Mucosa of stomach (tissue), 1 donor: ENCODE measurements around the gene PLCB1.
"Not testable (repeated sequence)": the region's sequence is repeated elsewhere in the genome, so short reads cannot be mapped to it uniquely, and the experiment has no call there.

Experiments used
- H3K27me3 ChIP-seq: one replicate; pipeline ENCODE4 v1.7.0; 2013; ENCODE audit warnings: mild to moderate bottlenecking, low read length; ENCODE audit not compliant: control insufficient read depth, insufficient read depth
- H3K36me3 ChIP-seq: one replicate; pipeline ENCODE4 v1.7.0; 2013; ENCODE audit warnings: low read length; ENCODE audit not compliant: control insufficient read depth, insufficient read depth
- H3K4me1 ChIP-seq: one replicate; pipeline ENCODE4 v1.7.0; 2013; ENCODE audit warnings: mild to moderate bottlenecking, low read length; ENCODE audit not compliant: control insufficient read depth, insufficient read depth
- H3K4me3 ChIP-seq: one replicate; pipeline ENCODE4 v1.7.0; 2013; ENCODE audit warnings: low read length
- H3K9ac ChIP-seq: one replicate; pipeline ENCODE4 v1.7.0; 2013; ENCODE audit warnings: mild to moderate bottlenecking, low read length, moderate library complexity
- H3K9me3 ChIP-seq: one replicate; pipeline ENCODE4 v1.7.0; 2013; ENCODE audit warnings: mild to moderate bottlenecking, low read length, moderate library complexity; ENCODE audit not compliant: control insufficient read depth
- donor health status: Pancreatic carcinoma.

PLCB1 gene

DNA sequence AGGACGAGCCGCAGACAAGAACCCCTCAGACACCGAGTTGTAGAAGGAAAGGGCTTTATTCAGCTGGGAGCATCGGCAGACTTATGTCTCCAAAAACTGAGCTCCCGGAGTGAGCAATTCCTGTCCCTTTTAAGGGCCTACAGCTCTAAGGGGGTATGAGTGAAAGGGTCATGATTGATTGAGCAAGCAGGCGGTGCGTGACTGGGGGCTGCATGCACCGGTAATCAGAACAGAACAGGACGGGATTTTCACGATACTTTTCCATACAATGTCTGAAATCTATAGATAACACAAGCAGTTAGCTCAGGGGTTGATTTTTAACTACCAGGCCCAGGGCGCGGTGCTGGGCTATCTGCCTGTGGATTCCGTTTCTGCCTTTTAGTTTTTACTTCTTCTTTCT lies 710.5 kb downstream of the PLCB1 start:
- no peak overlapping the region for H3K9ac ChIP-seq
- no peaks in the 10 kb centered on the region for H3K4me1 ChIP-seq
- H3K36me3 ChIP-seq = no peaks in the 10 kb centered on the region
- H3K4me3 ChIP-seq = no peak overlapping the region
- no peaks in the 10 kb centered on the region for H3K27me3 ChIP-seq
- no peaks in the 10 kb centered on the region for H3K9me3 ChIP-seq

- Histone ChIP-seq H3K27me3 (no peaks in the 10 kb centered on the region), H3K4me1 (no peaks in the 10 kb centered on the region), H3K9me3 (no peaks in the 10 kb centered on the region), H3K36me3 (no peaks in the 10 kb centered on the region), H3K4me3 (no peak overlapping the region), H3K9ac (no peak overlapping the region)
Observed at GRCh38 chr20:8844179-8844578, 712.1 kb downstream of the PLCB1 start.

DNA sequence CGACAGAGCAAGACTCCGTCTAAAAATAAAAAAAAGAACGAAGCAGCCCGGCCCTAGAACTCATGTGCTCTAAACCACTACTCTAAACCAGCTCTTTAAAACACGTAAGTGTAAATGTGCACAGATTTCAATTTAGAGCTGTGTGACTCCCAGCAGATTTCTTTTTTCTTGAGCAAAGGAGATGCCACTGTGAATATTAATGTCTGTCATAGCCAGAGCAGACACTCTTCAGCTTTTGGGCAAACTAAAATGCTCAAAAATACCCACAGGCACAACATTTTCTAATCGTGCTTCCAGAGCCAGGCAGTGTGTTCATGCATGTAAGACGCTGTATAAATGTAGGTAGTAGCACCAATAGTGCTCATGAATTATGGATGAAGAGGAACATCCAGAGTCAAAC lies 717.9 kb downstream of the PLCB1 start:
- H3K4me3 ChIP-seq = no peak overlapping the region
- H3K9ac ChIP-seq = no peak overlapping the region
- peaks cover 5% of the 10 kb centered on the region for H3K4me1 ChIP-seq
- H3K36me3 ChIP-seq = no peaks in the 10 kb centered on the region
- H3K9me3 ChIP-seq = no peaks in the 10 kb centered on the region
- no peaks in the 10 kb centered on the region for H3K27me3 ChIP-seq

DNA sequence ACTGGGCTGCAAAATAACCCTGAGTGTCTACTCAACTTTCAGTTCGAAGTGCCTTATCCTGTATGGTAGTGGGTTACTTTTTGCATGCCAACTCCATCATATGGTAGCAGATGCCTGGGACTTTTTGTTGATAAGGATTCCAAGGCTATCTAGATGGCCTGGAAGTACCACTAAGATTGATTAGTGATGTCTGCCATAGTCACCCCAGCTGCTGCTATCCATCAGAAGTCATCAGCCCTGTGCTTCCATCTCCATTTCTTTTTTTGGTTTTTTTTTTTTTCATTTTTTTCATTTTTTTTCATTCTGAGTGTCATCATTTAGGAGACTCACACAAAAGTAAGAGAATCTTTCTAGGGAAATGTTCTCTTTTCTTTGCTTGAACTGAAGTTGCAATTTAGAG lies 719.4 kb downstream of the PLCB1 start:
- H3K27me3 ChIP-seq = no peaks in the 10 kb centered on the region
- H3K36me3 ChIP-seq = no peaks in the 10 kb centered on the region
- H3K9me3 ChIP-seq = no peaks in the 10 kb centered on the region
- H3K4me3 ChIP-seq = no peak overlapping the region
- peaks cover 5% of the 10 kb centered on the region for H3K4me1 ChIP-seq
- no peak overlapping the region for H3K9ac ChIP-seq

DNA sequence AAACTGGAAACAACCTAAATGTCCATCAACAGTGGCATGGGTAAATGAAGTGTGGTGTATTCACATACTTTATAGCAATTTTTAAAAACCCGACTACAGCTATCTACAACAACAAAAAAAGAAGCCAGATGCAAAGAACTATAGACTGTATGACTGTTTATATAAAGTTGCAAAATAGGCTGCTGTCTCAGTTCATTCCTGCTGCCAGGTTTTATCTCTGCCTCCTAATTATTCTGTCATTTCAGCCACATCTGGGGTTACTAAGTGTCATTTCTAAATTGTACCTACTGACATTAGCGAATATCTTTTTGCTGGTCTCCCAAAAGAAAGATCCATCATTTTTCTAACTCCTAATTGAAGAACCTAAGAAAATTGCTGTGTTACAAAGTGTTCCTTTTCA lies 719.9 kb downstream of the PLCB1 start:
- H3K4me1 ChIP-seq, H3K4me3 ChIP-seq, H3K27me3 ChIP-seq, H3K9me3 ChIP-seq, H3K9ac ChIP-seq, H3K36me3 ChIP-seq: not testable (repeated sequence)

- H3K9me3 ChIP-seq, H3K36me3 ChIP-seq, H3K4me3 ChIP-seq, H3K27me3 ChIP-seq, H3K4me1 ChIP-seq, H3K9ac ChIP-seq: not testable (repeated sequence)
Observed at GRCh38 chr20:8853211-8853610, 721.1 kb downstream of the PLCB1 start.

DNA sequence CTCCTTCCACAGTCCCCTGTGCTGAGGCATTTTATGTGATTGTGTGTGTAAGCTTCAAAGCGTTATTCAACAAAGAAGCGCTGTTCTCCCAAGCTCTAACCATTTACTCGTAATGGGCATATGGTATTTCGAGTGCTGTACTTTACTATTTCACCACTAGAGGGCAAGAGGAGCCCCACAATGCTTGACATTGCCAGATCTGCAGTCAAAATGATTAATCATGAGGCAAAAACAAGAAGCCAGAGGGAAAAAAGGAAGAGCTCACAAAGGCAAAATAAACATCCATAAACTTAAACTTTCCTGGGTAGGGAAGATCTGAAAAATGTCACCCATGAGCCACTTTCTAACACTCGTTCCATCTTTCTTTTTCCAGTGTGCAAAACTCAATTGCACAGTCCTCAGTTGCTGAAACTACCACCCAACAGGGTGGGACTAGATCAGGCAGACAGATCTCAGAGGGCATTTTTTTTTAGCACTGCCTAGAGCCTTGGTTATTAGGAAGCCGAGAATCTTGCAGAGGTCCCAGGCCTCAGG lies 721.8 kb downstream of the PLCB1 start:
- Histone ChIP-seq H3K4me1 (peaks cover 5% of the 10 kb centered on the region), H3K4me3 (no peak overlapping the region), H3K36me3 (no peaks in the 10 kb centered on the region), H3K27me3 (no peaks in the 10 kb centered on the region), H3K9me3 (no peaks in the 10 kb centered on the region), H3K9ac (no peak overlapping the region)

GRCh38 chr20:8854571-8854970 lies 722.5 kb downstream of the PLCB1 start:
- Histone ChIP-seq H3K9ac (no peak overlapping the region), H3K4me1 (peaks cover 5% of the 10 kb centered on the region), H3K27me3 (no peaks in the 10 kb centered on the region), H3K36me3 (no peaks in the 10 kb centered on the region), H3K4me3 (no peak overlapping the region), H3K9me3 (no peaks in the 10 kb centered on the region)

DNA sequence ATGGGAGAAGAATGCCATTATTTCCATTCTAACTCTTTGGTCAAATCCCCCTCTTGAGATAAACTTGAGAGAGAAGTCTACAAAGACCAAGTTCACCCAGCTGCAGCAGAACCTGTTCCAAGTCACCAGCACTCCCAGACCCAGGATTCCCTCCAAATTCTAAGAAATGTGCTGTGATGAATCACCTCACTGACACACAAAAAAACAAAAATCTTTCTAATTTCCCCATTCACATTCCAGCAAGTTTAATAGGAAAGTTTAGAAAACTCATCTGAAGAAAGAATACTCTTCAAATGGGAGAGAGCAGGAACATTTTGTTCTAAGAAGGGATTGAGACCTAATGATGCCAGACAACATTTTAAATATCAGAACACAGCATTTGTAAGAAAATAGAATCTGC lies 723.2 kb downstream of the PLCB1 start:
- no peak overlapping the region for H3K4me3 ChIP-seq
- H3K36me3 ChIP-seq = no peaks in the 10 kb centered on the region
- H3K9me3 ChIP-seq = no peaks in the 10 kb centered on the region
- H3K4me1 ChIP-seq = peaks cover 5% of the 10 kb centered on the region
- H3K27me3 ChIP-seq = no peaks in the 10 kb centered on the region
- H3K9ac ChIP-seq = no peak overlapping the region

DNA sequence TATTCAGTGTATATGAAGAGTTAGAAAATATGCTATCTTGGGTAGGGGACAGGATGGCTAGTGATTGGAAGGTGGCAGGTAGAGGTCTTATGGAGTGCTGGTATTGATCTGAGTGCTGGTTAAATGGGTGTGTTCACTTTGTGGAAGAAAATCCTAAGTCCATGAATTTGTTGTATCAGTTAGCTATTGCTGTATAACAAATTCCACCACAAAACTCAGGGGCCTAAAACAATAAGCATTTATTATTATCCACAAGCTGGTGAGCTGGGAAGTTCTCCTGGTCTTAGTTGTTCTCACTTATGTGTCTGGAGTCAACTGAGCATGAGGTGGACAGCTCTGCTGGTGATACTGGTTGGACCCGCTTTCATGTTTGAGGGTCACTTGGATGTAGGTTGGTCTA lies 724.6 kb downstream of the PLCB1 start:
- H3K9me3 ChIP-seq = no peaks in the 10 kb centered on the region
- H3K4me3 ChIP-seq = no peak overlapping the region
- no peak overlapping the region for H3K9ac ChIP-seq
- H3K27me3 ChIP-seq = no peaks in the 10 kb centered on the region
- H3K36me3 ChIP-seq = no peaks in the 10 kb centered on the region
- peaks cover 5% of the 10 kb centered on the region for H3K4me1 ChIP-seq

DNA sequence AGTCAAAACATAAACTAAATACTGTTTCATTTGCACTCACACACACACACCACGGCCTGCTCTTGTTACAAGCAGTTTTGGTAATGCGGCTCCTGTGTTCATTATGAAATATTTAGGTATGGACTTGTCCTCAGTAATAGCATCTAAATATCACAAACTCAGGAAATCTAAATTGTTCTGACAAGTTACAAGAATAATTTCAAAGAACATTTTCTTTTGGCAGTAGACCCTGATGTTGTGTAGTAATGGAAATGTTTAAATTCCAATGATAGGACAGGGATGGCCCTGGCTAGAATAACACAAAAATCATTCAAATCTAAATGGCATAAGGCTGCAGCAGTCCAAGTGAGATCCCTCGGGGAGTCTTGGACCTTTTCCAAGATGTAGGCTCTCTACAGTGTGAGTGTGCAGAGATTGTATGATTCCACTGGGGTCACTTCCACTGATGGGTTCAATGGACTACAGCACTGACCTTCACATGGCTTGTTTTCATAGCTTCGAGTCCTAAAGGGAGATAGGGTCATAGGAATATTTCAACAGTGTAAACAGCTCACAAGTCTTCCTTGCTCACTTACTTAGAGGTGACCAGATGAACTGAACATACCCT lies 726.2 kb downstream of the PLCB1 start:
- Histone ChIP-seq H3K36me3 (no peaks in the 10 kb centered on the region), H3K4me1 (peaks cover 5% of the 10 kb centered on the region), H3K27me3 (no peaks in the 10 kb centered on the region), H3K9ac (no peak overlapping the region), H3K9me3 (no peaks in the 10 kb centered on the region), H3K4me3 (no peak overlapping the region)

- Histone ChIP-seq H3K4me3 (no peak overlapping the region), H3K9ac (no peak overlapping the region), H3K36me3 (no peaks in the 10 kb centered on the region), H3K27me3 (no peaks in the 10 kb centered on the region), H3K4me1 (no peaks in the 10 kb centered on the region), H3K9me3 (no peaks in the 10 kb centered on the region)
Observed at GRCh38 chr20:8860011-8860495, 728.0 kb downstream of the PLCB1 start.

GRCh38 chr20:8862092-8862491 lies 730.0 kb downstream of the PLCB1 start:
- no peaks in the 10 kb centered on the region for H3K9me3 ChIP-seq
- no peaks in the 10 kb centered on the region for H3K27me3 ChIP-seq
- no peaks in the 10 kb centered on the region for H3K36me3 ChIP-seq
- H3K4me3 ChIP-seq = no peak overlapping the region
- H3K9ac ChIP-seq = no peak overlapping the region
- H3K4me1 ChIP-seq = no peaks in the 10 kb centered on the region
